Large intestine (tissue), 3 donors: Measurements from ENCODE around the gene CDC14A. TPM values are rescaled to one million over a fixed set of nuclear protein-coding genes. Genes with fewer than 3 reads are reported as not detected.

ENCODE experiments used
- DNase-seq, 2 donors: peaks; one replicate each; pipeline versions ENCODE4 v3.0.0 to v3.0.0-alpha.2; 2013
- H3K27ac ChIP-seq: one replicate; pipeline ENCODE4 v1.5.1; 2013; ENCODE audit warnings: low read length
- H3K27me3 ChIP-seq: 2 replicates; pipeline ENCODE4 v1.6.1; 2013; ENCODE audit warnings: low read length; ENCODE audit not compliant: control insufficient read depth, insufficient read depth
- H3K36me3 ChIP-seq: 2 replicates; pipeline ENCODE4 v1.6.1; 2013; ENCODE audit warnings: low read length; ENCODE audit not compliant: control insufficient read depth, insufficient read depth
- H3K4me1 ChIP-seq: one replicate; pipeline ENCODE4 v1.6.1; 2013; ENCODE audit warnings: low read length; ENCODE audit not compliant: control insufficient read depth, insufficient read depth
- H3K4me3 ChIP-seq: one replicate; pipeline ENCODE4 v1.5.1; 2013; ENCODE audit warnings: low read length
- H3K9me3 ChIP-seq: one replicate; pipeline ENCODE4 v1.6.1; 2013; ENCODE audit warnings: mild to moderate bottlenecking, low read depth, low read length, moderate library complexity; ENCODE audit not compliant: control insufficient read depth
- WGBS: methylation state at CpG from one replicate; pipeline ENCODE4 v1.1.5; 2013; ENCODE audit warnings: low lambda C conversion rate; ENCODE audit not compliant: insufficient coverage; 5-methylcytosine and 5-hydroxymethylcytosine counted together
- polyA plus RNA-seq: library from polyadenylated mRNA; unstranded; fragments of 120-200 nt; gene quantifications from one replicate; pipeline ENCODE4 v1.2.1, GENCODE V29; 2013

Gene CDC14A
- polyA plus RNA-seq, 1 donor: 15.7 TPM

GRCh38 chr1:100530141-100530540, 177.8 kb downstream of the CDC14A start:
- WGBS: no CpG with 5 or more reads among the region's 5 CpGs
- H3K36me3 ChIP-seq: no peaks in the 10 kb centered on the region
- no peak overlapping the region for H3K4me3 ChIP-seq
- no peaks in the 10 kb centered on the region for H3K4me1 ChIP-seq
- DNase-seq: no peak
- peak overlapping the region; percentile 13 for H3K27ac ChIP-seq
- H3K9me3 ChIP-seq: no peaks in the 10 kb centered on the region
- H3K27me3 ChIP-seq: peaks cover 11% of the 10 kb centered on the region

DNA sequence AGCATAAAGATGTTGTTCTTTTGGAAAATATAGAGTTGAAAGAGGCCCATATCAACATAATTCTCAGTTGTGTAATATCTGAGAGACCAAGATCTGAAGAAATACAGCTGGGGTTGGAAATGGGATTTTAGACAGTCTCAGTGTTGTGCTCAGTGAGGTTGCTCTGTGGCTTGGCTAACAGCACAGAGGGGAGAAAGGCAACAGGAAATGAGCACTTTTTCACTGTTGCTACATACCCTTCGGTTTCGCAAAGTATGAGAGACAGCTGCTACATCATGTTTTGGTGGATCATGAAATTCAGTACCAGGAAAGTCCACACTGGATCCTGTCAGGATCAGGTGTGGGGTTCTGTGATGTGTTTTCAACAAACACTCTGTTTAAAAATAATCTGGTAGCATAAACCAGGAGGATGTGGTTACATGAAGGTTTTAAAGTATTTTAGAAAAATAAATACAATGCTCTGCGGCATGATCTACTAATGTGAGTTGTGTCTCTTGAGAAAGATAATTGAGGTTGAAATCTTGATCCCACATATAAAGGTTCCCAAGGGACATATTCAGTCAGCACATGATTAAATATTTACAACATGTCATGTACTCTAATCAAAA, 178.7 kb downstream of the CDC14A start:
- no CpG with 5 or more reads among the region's 3 CpGs for WGBS
- H3K27me3 ChIP-seq: peaks cover 16% of the 10 kb centered on the region
- peak in 1 of 2 donors; percentile 30 for DNase-seq
- H3K27ac ChIP-seq: no peak overlapping the region
- H3K9me3 ChIP-seq: no peaks in the 10 kb centered on the region
- no peak overlapping the region for H3K4me3 ChIP-seq
- no peaks in the 10 kb centered on the region for H3K36me3 ChIP-seq
- H3K4me1 ChIP-seq: no peaks in the 10 kb centered on the region

- Histone ChIP-seq H3K27me3 (peaks cover 22% of the 10 kb centered on the region), H3K9me3 (no peaks in the 10 kb centered on the region), H3K4me3 (no peak overlapping the region), H3K36me3 (no peaks in the 10 kb centered on the region), H3K4me1 (no peaks in the 10 kb centered on the region), H3K27ac (no peak overlapping the region)
- no CpG with 5 or more reads among the region's 7 CpGs for WGBS
- no peak for DNase-seq
Observed at GRCh38 chr1:100532645-100533044, 180.3 kb downstream of the CDC14A start.

GRCh38 chr1:100535264-100535663, 183.0 kb downstream of the CDC14A start:
- WGBS: 0% methylated on average over 1 of the region's 2 CpGs
- Histone ChIP-seq H3K9me3 (peaks cover 6% of the 10 kb centered on the region), H3K27me3 (peaks cover 44% of the 10 kb centered on the region), H3K4me3 (no peak overlapping the region), H3K36me3 (no peaks in the 10 kb centered on the region), H3K27ac (no peak overlapping the region), H3K4me1 (no peaks in the 10 kb centered on the region)
- DNase-seq: no peak

GRCh38 chr1:100536031-100536430, 183.7 kb downstream of the CDC14A start:
- H3K9me3 ChIP-seq: peaks cover 6% of the 10 kb centered on the region
- H3K4me1 ChIP-seq: no peaks in the 10 kb centered on the region
- H3K27me3 ChIP-seq: peaks cover 51% of the 10 kb centered on the region
- WGBS: 88% methylated on average over 1 of the region's 3 CpGs
- H3K36me3 ChIP-seq: no peaks in the 10 kb centered on the region
- DNase-seq: no peak
- no peak overlapping the region for H3K27ac ChIP-seq
- H3K4me3 ChIP-seq: no peak overlapping the region

DNA sequence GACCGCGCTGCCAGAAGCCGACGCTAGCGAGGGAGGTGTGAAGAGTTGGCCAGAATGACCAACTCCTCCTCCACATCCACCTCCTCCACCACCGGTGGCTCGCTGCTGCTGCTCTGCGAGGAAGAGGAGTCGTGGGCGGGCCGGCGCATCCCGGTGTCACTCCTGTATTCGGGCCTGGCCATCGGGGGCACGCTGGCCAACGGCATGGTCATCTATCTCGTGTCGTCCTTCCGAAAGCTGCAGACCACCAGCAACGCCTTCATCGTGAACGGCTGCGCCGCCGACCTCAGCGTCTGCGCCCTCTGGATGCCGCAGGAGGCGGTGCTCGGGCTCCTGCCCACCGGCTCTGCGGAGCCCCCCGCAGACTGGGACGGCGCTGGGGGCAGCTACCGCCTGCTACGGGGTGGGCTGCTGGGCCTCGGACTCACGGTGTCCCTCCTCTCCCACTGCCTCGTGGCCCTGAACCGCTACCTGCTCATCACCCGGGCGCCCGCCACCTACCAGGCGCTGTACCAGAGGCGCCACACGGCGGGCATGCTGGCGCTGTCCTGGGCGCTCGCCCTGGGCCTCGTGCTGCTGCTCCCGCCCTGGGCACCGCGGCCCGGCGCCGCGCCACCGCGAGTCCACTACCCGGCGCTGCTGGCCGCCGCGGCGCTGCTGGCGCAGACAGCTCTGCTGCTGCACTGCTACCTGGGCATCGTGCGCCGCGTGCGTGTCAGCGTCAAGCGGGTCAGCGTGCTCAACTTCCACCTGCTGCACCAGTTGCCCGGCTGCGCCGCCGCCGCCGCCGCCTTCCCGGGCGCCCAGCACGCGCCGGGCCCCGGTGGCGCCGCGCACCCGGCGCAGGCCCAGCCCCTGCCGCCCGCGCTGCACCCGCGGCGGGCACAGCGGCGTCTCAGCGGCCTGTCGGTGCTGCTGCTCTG, 186.9 kb downstream of the CDC14A start:
- no CpG with 5 or more reads among the region's 105 CpGs for WGBS
- peaks cover 65% of the 10 kb centered on the region for H3K27me3 ChIP-seq
- no peak overlapping the region for H3K27ac ChIP-seq

DNA sequence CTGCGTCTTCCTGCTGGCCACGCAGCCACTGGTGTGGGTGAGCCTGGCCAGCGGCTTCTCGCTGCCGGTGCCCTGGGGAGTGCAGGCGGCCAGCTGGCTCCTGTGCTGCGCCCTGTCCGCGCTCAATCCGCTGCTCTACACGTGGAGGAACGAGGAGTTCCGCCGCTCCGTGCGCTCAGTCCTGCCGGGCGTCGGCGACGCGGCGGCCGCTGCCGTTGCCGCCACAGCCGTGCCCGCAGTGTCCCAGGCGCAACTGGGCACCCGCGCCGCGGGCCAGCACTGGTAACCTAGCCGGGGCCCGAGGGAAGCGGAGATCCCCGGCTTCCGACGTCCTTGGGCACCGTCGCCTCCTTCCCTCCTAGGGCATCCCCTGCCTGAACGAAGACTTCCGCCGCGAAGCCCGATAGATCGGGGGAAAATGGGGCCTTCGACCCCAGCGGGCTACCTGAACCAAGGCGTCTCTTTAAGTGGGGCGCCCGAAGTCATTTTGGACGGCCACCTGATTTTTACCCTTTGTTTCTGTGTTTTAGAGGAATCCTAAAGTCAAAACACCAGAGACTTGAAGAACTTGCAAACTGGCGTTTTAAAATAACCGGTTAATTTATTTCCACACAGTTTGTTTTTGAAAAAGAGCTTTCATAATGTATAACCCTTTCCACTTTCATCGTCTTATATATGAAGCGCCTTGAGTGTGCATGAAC, 187.7 kb downstream of the CDC14A start:
- Histone ChIP-seq H3K36me3 (no peaks in the 10 kb centered on the region), H3K4me3 (no peak overlapping the region), H3K4me1 (no peaks in the 10 kb centered on the region), H3K9me3 (peaks cover 6% of the 10 kb centered on the region), H3K27me3 (peaks cover 61% of the 10 kb centered on the region), H3K27ac (no peak overlapping the region)
- DNase-seq: peak in 1 of 2 donors; percentile 37
- WGBS: 77% methylated on average over 3 of the region's 57 CpGs

More for the DNA sequence above, 186.9 kb downstream of the CDC14A start:
- Histone ChIP-seq H3K9me3 (peaks cover 6% of the 10 kb centered on the region), H3K36me3 (no peaks in the 10 kb centered on the region), H3K4me1 (no peaks in the 10 kb centered on the region), H3K4me3 (peak overlapping the region; percentile 31)
- peak in 1 of 2 donors; percentile 42 for DNase-seq

DNA sequence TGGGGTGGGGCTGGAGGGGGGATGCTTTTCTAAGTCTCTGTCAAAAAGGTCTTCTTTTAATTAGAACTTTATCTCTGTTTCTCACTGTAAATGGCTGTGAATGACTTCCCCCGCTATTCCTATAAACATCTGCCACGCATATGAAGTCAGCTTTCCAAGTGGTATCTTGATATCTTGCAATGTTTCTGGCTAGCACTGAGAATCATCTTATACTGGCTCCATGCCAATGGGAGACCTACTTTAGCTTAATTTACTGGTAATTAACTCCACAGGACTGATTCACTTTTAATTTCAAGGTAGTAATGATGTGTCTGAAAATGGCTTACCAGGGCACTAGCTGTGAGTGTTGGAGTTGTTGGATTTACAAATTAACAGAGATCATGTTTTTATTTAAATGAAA, 190.0 kb downstream of the CDC14A start:
- H3K27me3 ChIP-seq: peaks cover 49% of the 10 kb centered on the region
- DNase-seq: no peak
- no CpG with 5 or more reads among the region's 2 CpGs for WGBS
- peaks cover 6% of the 10 kb centered on the region for H3K9me3 ChIP-seq
- H3K36me3 ChIP-seq: no peaks in the 10 kb centered on the region
- H3K4me3 ChIP-seq: no peak overlapping the region
- no peaks in the 10 kb centered on the region for H3K4me1 ChIP-seq
- H3K27ac ChIP-seq: no peak overlapping the region

DNA sequence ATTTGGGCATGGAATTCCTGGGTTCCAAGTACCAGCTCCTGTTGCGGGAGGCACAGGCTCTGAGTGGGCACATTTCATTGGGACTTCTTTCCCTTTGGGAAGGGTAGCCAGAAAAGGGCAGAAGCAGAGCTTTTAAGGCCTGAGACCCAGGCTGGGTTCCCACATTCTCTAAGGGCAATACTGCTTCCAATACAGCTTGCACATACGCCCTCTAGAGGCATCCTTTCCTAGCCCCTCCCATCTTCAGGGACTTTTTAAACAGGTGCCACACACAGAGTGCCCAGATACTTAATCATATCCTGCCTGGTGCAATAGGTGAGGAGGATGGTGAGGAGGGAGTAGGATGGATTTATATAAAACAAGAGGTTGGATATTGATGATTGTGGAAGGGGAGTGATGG, 191.3 kb downstream of the CDC14A start:
- no peak overlapping the region for H3K27ac ChIP-seq
- no CpG with 5 or more reads among the region's 2 CpGs for WGBS
- H3K9me3 ChIP-seq: peaks cover 6% of the 10 kb centered on the region
- peaks cover 40% of the 10 kb centered on the region for H3K27me3 ChIP-seq
- H3K4me3 ChIP-seq: no peak overlapping the region
- H3K36me3 ChIP-seq: no peaks in the 10 kb centered on the region
- no peak for DNase-seq
- no peaks in the 10 kb centered on the region for H3K4me1 ChIP-seq

DNA sequence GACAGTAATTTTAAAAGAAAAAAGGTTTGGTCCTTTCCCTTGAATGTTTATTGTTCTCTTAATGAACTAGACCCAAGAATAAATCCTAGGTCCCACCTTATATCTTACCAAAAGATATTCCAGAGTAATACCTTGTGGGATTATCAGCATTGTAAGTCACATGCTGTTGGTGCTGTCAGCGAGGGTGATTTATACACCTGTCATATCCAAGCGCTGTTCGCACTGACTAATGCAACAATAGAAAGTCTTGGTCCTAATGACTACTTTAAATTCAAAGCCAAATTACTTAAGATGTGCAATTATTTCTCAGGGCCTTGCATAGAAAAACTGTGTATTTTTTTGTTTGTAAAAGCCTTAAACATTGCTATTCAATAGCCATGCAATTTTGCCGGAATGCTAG, 192.5 kb downstream of the CDC14A start:
- Histone ChIP-seq H3K4me3 (no peak overlapping the region), H3K4me1 (no peaks in the 10 kb centered on the region), H3K36me3 (no peaks in the 10 kb centered on the region), H3K27me3 (peaks cover 32% of the 10 kb centered on the region), H3K9me3 (no peaks in the 10 kb centered on the region), H3K27ac (no peak overlapping the region)
- WGBS: no CpG with 5 or more reads among the region's 4 CpGs
- DNase-seq: no peak
